B cell (primary cell): ENCODE measurements around the gene KCNJ18. TPM values are rescaled to one million over a fixed set of nuclear protein-coding genes. Genes with fewer than 3 reads are reported as not detected.

ENCODE experiments used
- ATAC-seq: fragments of 200-7000 bp; cut with Tn5 transposase; one replicate; pipeline ENCODE4 v1.10.0; 2021; ENCODE audit warnings: low read depth, mild to moderate bottlenecking, moderate number of reproducible peaks, moderate library complexity
- CTCF ChIA-PET: fragments of 350-600 bp; sonication (Branson Sonifier 250); formaldehyde crosslinking; loops from one replicate; lab custom pipeline; 2021; ENCODE audit warnings: antibody characterized with exemption, inconsistent platforms; lab: Charles Lee
- POLR2A ChIA-PET: fragments of 350-600 bp; sonication (Branson Sonifier 250); formaldehyde crosslinking; loops from one replicate; lab custom pipeline; 2021; ENCODE audit warnings: antibody characterized with exemption; lab: Charles Lee
- DNase-seq: peaks from one replicate; pipeline ENCODE4 v3.0.0; 2013
- H2AFZ ChIP-seq: 2 replicates; pipeline ENCODE4 v1.6.1; 2012; ENCODE audit warnings: mild to moderate bottlenecking, low read depth, low read length; ENCODE audit not compliant: insufficient read depth, poor library complexity, severe bottlenecking
- H3K27ac ChIP-seq, 2 donors: 1 replicate in 1 of 2; 2 replicates in 1 of 2; pipeline ENCODE4 v1.5.1; 2012 to 2013; ENCODE audit warnings: low read length in 2 of 2, mild to moderate bottlenecking in 2 of 2, moderate library complexity in 1 of 2
- H3K27me3 ChIP-seq, 4 experiments: fragments of 200-600 bp in 1 of 4; sonication (generic) in 1 of 4; replicated peaks in 1 of 4; 1 replicate in 2 of 4; 2 replicates in 2 of 4; pipeline versions ENCODE4 v1.6.1 to v1.7.0; 2013 to 2016; ENCODE audit warnings: low read length in 3 of 4, mild to moderate bottlenecking in 2 of 4, mixed read lengths in 1 of 4, moderate library complexity in 1 of 4; ENCODE audit not compliant: insufficient read depth in 4 of 4, control insufficient read depth in 3 of 4; ENCODE audit errors: control extremely low read depth in 1 of 4
- H3K36me3 ChIP-seq, 2 experiments: replicated peaks in 1 of 2; 1 replicate in 1 of 2; 2 replicates in 1 of 2; pipeline versions ENCODE4 v1.6.1 to v1.7.1; 2013; ENCODE audit warnings: low read length in 1 of 2; ENCODE audit not compliant: insufficient read depth in 2 of 2, control insufficient read depth in 1 of 2; ENCODE audit errors: control extremely low read depth in 1 of 2, extremely low read depth in 1 of 2
- H3K4me1 ChIP-seq, 2 donors: fragments of 200-600 bp in 1 of 2; sonication (generic) in 1 of 2; 1 replicate in 1 of 2; 2 replicates in 1 of 2; pipeline versions ENCODE4 v1.5.1 to v1.6.1; 2013 to 2017; ENCODE audit warnings: low read length in 2 of 2; ENCODE audit not compliant: control insufficient read depth in 2 of 2, insufficient read depth in 2 of 2
- H3K4me2 ChIP-seq: replicated peaks from 2 replicates; pipeline ENCODE3; 2012; ENCODE audit warnings: mild to moderate bottlenecking, low read depth, low read length; ENCODE audit not compliant: poor library complexity, severe bottlenecking
- H3K4me3 ChIP-seq, 5 experiments: fragments of 200-600 bp in 1 of 5; sonication (generic) in 1 of 5; 1 replicate in 3 of 5; 2 replicates in 2 of 5; pipeline versions ENCODE4 v1.5.1 to v1.7.0; 2011 to 2016; ENCODE audit warnings: low read length in 4 of 5, mild to moderate bottlenecking in 4 of 5, low read depth in 2 of 5, control low read depth in 1 of 5, moderate library complexity in 1 of 5; ENCODE audit not compliant: insufficient read depth in 1 of 5; ENCODE audit errors: control extremely low read depth in 1 of 5, extremely low read depth in 1 of 5
- H3K79me2 ChIP-seq: fragments of 200-600 bp; sonication (generic); one replicate; pipeline ENCODE4 v1.6.0; 2016; ENCODE audit warnings: low read length; ENCODE audit not compliant: control insufficient read depth, insufficient read depth
- H3K9ac ChIP-seq: fragments of 200-600 bp; sonication (generic); 2 replicates; pipeline ENCODE4 v1.6.1; 2017; ENCODE audit warnings: mild to moderate bottlenecking, low read length, moderate library complexity
- H3K9me3 ChIP-seq, 3 donors: one replicate each; pipeline versions ENCODE4 v1.6.1 to v1.7.1; 2013; ENCODE audit warnings: low read length in 2 of 3; ENCODE audit not compliant: control insufficient read depth in 2 of 3, insufficient read depth in 1 of 3; ENCODE audit errors: control extremely low read depth in 1 of 3
- H4K20me1 ChIP-seq: 2 replicates; pipeline ENCODE4 v1.6.0; 2012; ENCODE audit warnings: mild to moderate bottlenecking, low read length; ENCODE audit not compliant: insufficient read depth, control insufficient read depth, poor library complexity, severe bottlenecking
- H3K27ac Mint-ChIP-seq: one replicate; pipeline ENCODE4 v1.8.0; 2021; ENCODE audit warnings: mixed read lengths
- H3K27me3 Mint-ChIP-seq: one replicate; pipeline ENCODE4 v1.8.0; 2021; ENCODE audit warnings: mixed read lengths
- H3K4me1 Mint-ChIP-seq: one replicate; pipeline ENCODE4 v1.8.0; 2021; ENCODE audit warnings: mixed read lengths
- H3K4me3 Mint-ChIP-seq: one replicate; pipeline ENCODE4 v1.8.0; 2021; ENCODE audit warnings: mixed read lengths
- H3K9me3 Mint-ChIP-seq: one replicate; pipeline ENCODE4 v1.8.0; 2022; ENCODE audit warnings: mixed read lengths; ENCODE audit not compliant: insufficient read depth
- EZH2 ChIP-seq: IDR thresholded peaks from 2 replicates; pipeline ENCODE4 v1.6.1; 2012; ENCODE audit warnings: borderline replicate concordance, low read depth, mild to moderate bottlenecking, moderate library complexity, low read length; ENCODE audit not compliant: insufficient read depth, poor library complexity, severe bottlenecking
- WGBS: methylation state at CpG from one replicate; pipeline ENCODE4 v1.1.5; 2013; ENCODE audit warnings: missing lambda C conversion rate; ENCODE audit not compliant: insufficient coverage; 5-methylcytosine and 5-hydroxymethylcytosine counted together
- intact Hi-C: fragments of 100-400 bp; cut with micrococcal nuclease; formaldehyde crosslinking; loops from one replicate; pipeline ENCODE4 v1.10.0; 2022
- polyA plus RNA-seq: library from polyadenylated mRNA; depleted of rRNA; stranded (reverse); fragments of >200 nt; gene quantifications from 2 replicates; pipeline ENCODE4 v1.2.3, GENCODE V29; 2012
- total RNA-seq, 2 donors: library from RNA; stranded (reverse); fragments of 120-200 nt in 1 of 2; gene quantifications; 1 replicate in 1 of 2; 2 replicates in 1 of 2; pipeline versions ENCODE4 v1.2.3 to v1.2.4, GENCODE V29; 2013 to 2022
- TF ChIP-seq, protein P1 (sequence below): fragments of 200-600 bp; IDR thresholded peaks from one replicate; pipeline ENCODE4 v1.8.0; 2022; ENCODE audit warnings: antibody characterized with exemption, mild to moderate bottlenecking

Gene KCNJ18
- total and polyA plus RNA-seq, 2 donors (not counting 1 experiment from before 2014, with no cell fraction given): not detected

DNA sequence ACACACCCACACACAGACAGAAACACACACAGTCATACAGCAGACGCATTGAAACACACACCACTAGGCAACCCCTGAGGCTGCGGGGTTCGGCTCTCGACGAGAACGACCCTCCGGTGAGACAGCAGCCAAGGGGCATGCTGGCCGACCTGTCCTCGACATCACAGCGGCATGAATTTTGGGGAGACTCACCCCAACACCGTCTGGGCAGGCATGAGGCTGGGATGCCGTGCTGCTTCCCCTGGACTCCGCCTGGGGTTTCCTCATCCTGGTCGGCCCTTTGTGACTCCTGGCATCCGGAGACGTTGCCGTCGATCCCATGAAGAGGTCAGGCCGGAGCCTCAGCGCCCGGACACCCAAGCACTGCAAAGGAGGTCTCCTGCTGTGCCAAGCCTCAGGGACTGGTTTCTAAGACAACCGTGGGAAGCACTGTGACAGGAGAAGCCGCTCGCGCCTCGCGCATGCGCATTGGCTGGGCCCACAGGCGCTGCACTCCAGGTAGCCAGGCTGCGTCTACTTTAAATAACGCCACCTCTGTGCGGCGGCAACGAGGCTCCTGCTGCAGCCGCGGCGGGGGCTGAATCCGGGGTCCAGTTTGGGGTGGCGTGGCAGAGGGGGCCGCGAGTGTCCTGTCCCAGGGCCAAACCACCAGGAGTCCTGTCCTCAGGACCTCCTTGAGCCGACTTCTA lies 13.8 kb upstream of the KCNJ18 start:
- TF ChIP-seq, protein P1, sequence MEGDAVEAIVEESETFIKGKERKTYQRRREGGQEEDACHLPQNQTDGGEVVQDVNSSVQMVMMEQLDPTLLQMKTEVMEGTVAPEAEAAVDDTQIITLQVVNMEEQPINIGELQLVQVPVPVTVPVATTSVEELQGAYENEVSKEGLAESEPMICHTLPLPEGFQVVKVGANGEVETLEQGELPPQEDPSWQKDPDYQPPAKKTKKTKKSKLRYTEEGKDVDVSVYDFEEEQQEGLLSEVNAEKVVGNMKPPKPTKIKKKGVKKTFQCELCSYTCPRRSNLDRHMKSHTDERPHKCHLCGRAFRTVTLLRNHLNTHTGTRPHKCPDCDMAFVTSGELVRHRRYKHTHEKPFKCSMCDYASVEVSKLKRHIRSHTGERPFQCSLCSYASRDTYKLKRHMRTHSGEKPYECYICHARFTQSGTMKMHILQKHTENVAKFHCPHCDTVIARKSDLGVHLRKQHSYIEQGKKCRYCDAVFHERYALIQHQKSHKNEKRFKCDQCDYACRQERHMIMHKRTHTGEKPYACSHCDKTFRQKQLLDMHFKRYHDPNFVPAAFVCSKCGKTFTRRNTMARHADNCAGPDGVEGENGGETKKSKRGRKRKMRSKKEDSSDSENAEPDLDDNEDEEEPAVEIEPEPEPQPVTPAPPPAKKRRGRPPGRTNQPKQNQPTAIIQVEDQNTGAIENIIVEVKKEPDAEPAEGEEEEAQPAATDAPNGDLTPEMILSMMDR: no peak
- TF ChIP-seq EZH2: no peak
- Mint-ChIP-seq H3K4me3 (no peak overlapping the region), H3K27me3 (no peaks in the 10 kb centered on the region), H3K9me3 (peaks cover 2% of the 10 kb centered on the region), H3K27ac (no peak overlapping the region), H3K4me1 (no peaks in the 10 kb centered on the region)
- Histone ChIP-seq H3K27me3 (no peaks in the 10 kb centered on the region), H3K4me2 (no peak overlapping the region), H3K4me3 (no peak overlapping the region), H3K9ac (no peak overlapping the region), H3K36me3 (no peaks in the 10 kb centered on the region), H3K9me3 (peaks cover 0 to 83% (median 0%) of the 10 kb centered on the region in 3 donors), H4K20me1 (no peaks in the 10 kb centered on the region), H3K4me1 (no peaks in the 10 kb centered on the region), H2AFZ (no peak overlapping the region), H3K27ac (no peak overlapping the region), H3K79me2 (no peaks in the 10 kb centered on the region)
- no peak for DNase-seq
- intact Hi-C loops: no loop called here
- no peak for ATAC-seq
- 78% methylated on average over 42 of the region's 42 CpGs for WGBS
- ChIA-PET CTCF (no interaction called here), POLR2A (no interaction called here)

- no peaks in the 10 kb centered on the region for H4K20me1 ChIP-seq
- WGBS: 88% methylated on average over 62 of the region's 62 CpGs
- no peaks in the 10 kb centered on the region for H3K27me3 ChIP-seq
- no peaks in the 10 kb centered on the region for H3K9me3 Mint-ChIP-seq
- no peak overlapping the region for H3K27ac ChIP-seq
- no peak for TF ChIP-seq EZH2
- TF ChIP-seq, protein P1: no peak
- ChIA-PET CTCF (no interaction called here), POLR2A (no interaction called here)
- no peaks in the 10 kb centered on the region for H3K4me1 Mint-ChIP-seq
- no peaks in the 10 kb centered on the region for H3K4me1 ChIP-seq
- ATAC-seq (no peak), DNase-seq (no peak)
- no peak overlapping the region for H3K4me3 ChIP-seq
- H3K79me2 ChIP-seq: no peaks in the 10 kb centered on the region
- H2AFZ ChIP-seq: no peak overlapping the region
- no peaks in the 10 kb centered on the region for H3K36me3 ChIP-seq
- no peak overlapping the region for H3K4me3 Mint-ChIP-seq
- no peak overlapping the region for H3K4me2 ChIP-seq
- H3K27ac Mint-ChIP-seq: no peak overlapping the region
- H3K9ac ChIP-seq: no peak overlapping the region
- H3K27me3 Mint-ChIP-seq: no peaks in the 10 kb centered on the region
- intact Hi-C loops: no loop called here
- H3K9me3 ChIP-seq: peaks cover 0 to 73% (median 0%) of the 10 kb centered on the region in 3 donors
Observed at GRCh38 chr17:21679256-21680146, 12.8 kb upstream of the KCNJ18 start.
